Immature natural killer cell (primary cell): ENCODE measurements around the gene ZC3H6. TPM values are rescaled to one million over a fixed set of nuclear protein-coding genes. Genes with fewer than 3 reads are reported as not detected.
"Not testable (repeated sequence)": the region's sequence is repeated elsewhere in the genome, so short reads cannot be mapped to it uniquely, and the experiment has no call there.

Experiments
- DNase-seq, 3 donors: peaks; one replicate each; pipeline ENCODE4 v3.0.0; 2022; ENCODE audit warnings: mixed read lengths in 1 of 3
- H3K27ac Mint-ChIP-seq, 6 donors: one replicate each; pipeline ENCODE4 v1.8.0; 2020; ENCODE audit warnings: mixed read lengths in 6 of 6, mild to moderate bottlenecking in 5 of 6, inconsistent platforms in 4 of 6, moderate library complexity in 3 of 6
- H3K27me3 Mint-ChIP-seq, 3 donors: one replicate each; pipeline ENCODE4 v1.8.0; 2020 to 2021; ENCODE audit warnings: low read depth in 3 of 3, mild to moderate bottlenecking in 3 of 3, mixed read lengths in 3 of 3, moderate library complexity in 3 of 3, inconsistent platforms in 1 of 3
- H3K36me3 Mint-ChIP-seq, 3 donors: one replicate each; pipeline ENCODE4 v1.8.0; 2020; ENCODE audit warnings: mixed read lengths in 3 of 3, inconsistent platforms in 2 of 3, mild to moderate bottlenecking in 2 of 3
- H3K4me1 Mint-ChIP-seq, 2 donors: one replicate each; pipeline ENCODE4 v1.8.0; 2020; ENCODE audit warnings: inconsistent platforms in 2 of 2, mild to moderate bottlenecking in 2 of 2, mixed read lengths in 2 of 2, moderate library complexity in 1 of 2
- H3K4me3 Mint-ChIP-seq, 5 donors: one replicate each; pipeline ENCODE4 v1.8.0; 2020; ENCODE audit warnings: mild to moderate bottlenecking in 5 of 5, mixed read lengths in 5 of 5, inconsistent platforms in 3 of 5, moderate library complexity in 3 of 5
- H3K9me3 Mint-ChIP-seq, 6 donors: one replicate each; pipeline ENCODE4 v1.8.0; 2020; ENCODE audit warnings: mild to moderate bottlenecking in 6 of 6, mixed read lengths in 6 of 6, inconsistent platforms in 4 of 6, moderate library complexity in 3 of 6
- polyA plus RNA-seq, 3 donors: library from polyadenylated mRNA; unstranded; fragments of 300-500 nt; fragmentation: Illumina TruSeq; gene quantifications; one replicate each; pipeline ENCODE4 v1.2.3, GENCODE V29; 2021

ZC3H6 gene
- polyA plus RNA-seq, 3 donors from 2014 or later = 2.4 to 11.3 (median 4.6) TPM

- no peaks in the 10 kb centered on the region for H3K9me3 Mint-ChIP-seq
- peaks cover 9 to 18% of the 10 kb centered on the region in 2 donors for H3K4me1 Mint-ChIP-seq
- H3K27ac Mint-ChIP-seq = no peak overlapping the region
- no peak overlapping the region for H3K4me3 Mint-ChIP-seq
- H3K36me3 Mint-ChIP-seq = no peaks in the 10 kb centered on the region
- DNase-seq = no peak
- peaks cover 2 to 11% (median 3%) of the 10 kb centered on the region in 3 donors for H3K27me3 Mint-ChIP-seq
Observed at GRCh38 chr2:112257575-112257974, 17.8 kb upstream of the ZC3H6 start.

GRCh38 chr2:112259509-112260294 lies 15.7 kb upstream of the ZC3H6 start:
- H3K27ac Mint-ChIP-seq = peak overlapping the region in 5 of 6 donors; percentile 58 to 93 (median 72)
- H3K27me3 Mint-ChIP-seq = peaks cover 2 to 5% (median 3%) of the 10 kb centered on the region in 3 donors
- H3K4me1 Mint-ChIP-seq = peaks cover 6 to 9% of the 10 kb centered on the region in 2 donors
- DNase-seq = peak; percentile 72 to 79 (median 78)
- H3K9me3 Mint-ChIP-seq = no peaks in the 10 kb centered on the region
- peaks cover 0 to 4% (median 0%) of the 10 kb centered on the region in 3 donors for H3K36me3 Mint-ChIP-seq
- peak overlapping the region; percentile 46 to 83 (median 74) for H3K4me3 Mint-ChIP-seq

- no peak overlapping the region for H3K27ac Mint-ChIP-seq
- no peak overlapping the region for H3K4me3 Mint-ChIP-seq
- no peak for DNase-seq
- H3K27me3 Mint-ChIP-seq = peaks cover 0 to 1% (median 1%) of the 10 kb centered on the region in 3 donors
- peaks cover 6 to 9% of the 10 kb centered on the region in 2 donors for H3K4me1 Mint-ChIP-seq
- H3K9me3 Mint-ChIP-seq = no peaks in the 10 kb centered on the region
- peaks cover 0 to 4% (median 0%) of the 10 kb centered on the region in 3 donors for H3K36me3 Mint-ChIP-seq
Observed at GRCh38 chr2:112260295-112260625, 15.1 kb upstream of the ZC3H6 start.

GRCh38 chr2:112262876-112263275 lies 12.5 kb upstream of the ZC3H6 start:
- Mint-ChIP-seq H3K36me3 (peaks cover 0 to 4% (median 4%) of the 10 kb centered on the region in 3 donors), H3K27me3 (peaks cover 0 to 5% (median 4%) of the 10 kb centered on the region in 3 donors), H3K4me3 (no peak overlapping the region), H3K4me1 (peaks cover 6 to 9% of the 10 kb centered on the region in 2 donors), H3K9me3 (no peaks in the 10 kb centered on the region), H3K27ac (no peak overlapping the region)
- DNase-seq = no peak

GRCh38 chr2:112268547-112268946 lies 6.8 kb upstream of the ZC3H6 start:
- peaks cover 2 to 4% (median 3%) of the 10 kb centered on the region in 3 donors for H3K27me3 Mint-ChIP-seq
- H3K4me3 Mint-ChIP-seq = no peak overlapping the region
- H3K9me3 Mint-ChIP-seq = peaks cover 0 to 2% (median 0%) of the 10 kb centered on the region in 6 donors
- peaks cover 0 to 4% (median 0%) of the 10 kb centered on the region in 3 donors for H3K36me3 Mint-ChIP-seq
- no peak overlapping the region for H3K27ac Mint-ChIP-seq
- H3K4me1 Mint-ChIP-seq = no peaks in the 10 kb centered on the region
- DNase-seq = no peak

- H3K36me3 Mint-ChIP-seq = peaks cover 0 to 1% (median 0%) of the 10 kb centered on the region in 3 donors
- peaks cover 14 to 19% (median 16%) of the 10 kb centered on the region in 3 donors for H3K27me3 Mint-ChIP-seq
- H3K4me3 Mint-ChIP-seq = no peak overlapping the region
- peaks cover 0 to 2% (median 0%) of the 10 kb centered on the region in 6 donors for H3K9me3 Mint-ChIP-seq
- DNase-seq = no peak
- H3K27ac Mint-ChIP-seq = peak overlapping the region in 3 of 6 donors; percentile 24 to 65 (median 57)
- H3K4me1 Mint-ChIP-seq = peaks cover 7 to 14% of the 10 kb centered on the region in 2 donors
Observed at GRCh38 chr2:112272669-112273068, 2.7 kb upstream of the ZC3H6 start.

- peak overlapping the region; percentile 24 to 82 (median 60) for H3K27ac Mint-ChIP-seq
- peak in 1 of 3 donors; percentile 4 for DNase-seq
- H3K4me1 Mint-ChIP-seq = peaks cover 7 to 20% of the 10 kb centered on the region in 2 donors
- H3K36me3 Mint-ChIP-seq = no peaks in the 10 kb centered on the region
- H3K9me3 Mint-ChIP-seq = peaks cover 0 to 2% (median 0%) of the 10 kb centered on the region in 6 donors
- peak overlapping the region in 3 of 5 donors; percentile 8 to 71 (median 35) for H3K4me3 Mint-ChIP-seq
- peaks cover 14 to 19% (median 16%) of the 10 kb centered on the region in 3 donors for H3K27me3 Mint-ChIP-seq
Observed at GRCh38 chr2:112273349-112273748, 2.0 kb upstream of the ZC3H6 start.

- peak; percentile 85 to 90 (median 88) for DNase-seq
- Mint-ChIP-seq H3K27me3 (peaks cover 14 to 19% (median 16%) of the 10 kb centered on the region in 3 donors), H3K36me3 (no peaks in the 10 kb centered on the region), H3K27ac (peak overlapping the region; percentile 96 to 98 (median 96)), H3K9me3 (no peaks in the 10 kb centered on the region), H3K4me3 (peak overlapping the region; percentile 93 to 95 (median 94)), H3K4me1 (peaks cover 7 to 20% of the 10 kb centered on the region in 2 donors)
Observed at GRCh38 chr2:112275887-112276773, 733 bp downstream of the ZC3H6 start.

- H3K27ac Mint-ChIP-seq = peak overlapping the region in 5 of 6 donors; percentile 78 to 96 (median 92)
- H3K36me3 Mint-ChIP-seq = no peaks in the 10 kb centered on the region
- no peak for DNase-seq
- peaks cover 14 to 19% (median 16%) of the 10 kb centered on the region in 3 donors for H3K27me3 Mint-ChIP-seq
- H3K9me3 Mint-ChIP-seq = no peaks in the 10 kb centered on the region
- peaks cover 11 to 20% of the 10 kb centered on the region in 2 donors for H3K4me1 Mint-ChIP-seq
- H3K4me3 Mint-ChIP-seq = peak overlapping the region; percentile 39 to 95 (median 94)
Observed at GRCh38 chr2:112276954-112277353, 1.6 kb downstream of the ZC3H6 start.

GRCh38 chr2:112277596-112278220 lies 2.3 kb downstream of the ZC3H6 start:
- Mint-ChIP-seq H3K36me3 (no peaks in the 10 kb centered on the region), H3K4me3 (no peak overlapping the region), H3K27me3 (peaks cover 14 to 19% (median 16%) of the 10 kb centered on the region in 3 donors), H3K9me3 (no peaks in the 10 kb centered on the region), H3K4me1 (peaks cover 11 to 20% of the 10 kb centered on the region in 2 donors), H3K27ac (peak overlapping the region in 3 of 6 donors; percentile 37 to 96 (median 88))
- no peak for DNase-seq

GRCh38 chr2:112282066-112282465 lies 6.7 kb downstream of the ZC3H6 start:
- H3K27me3 Mint-ChIP-seq, H3K4me3 Mint-ChIP-seq, H3K9me3 Mint-ChIP-seq, H3K27ac Mint-ChIP-seq, DNase-seq, H3K36me3 Mint-ChIP-seq: not testable (repeated sequence)
- peaks cover 6 to 12% of the 10 kb centered on the region in 2 donors for H3K4me1 Mint-ChIP-seq

GRCh38 chr2:112283535-112283934 lies 8.1 kb downstream of the ZC3H6 start:
- H3K4me3 Mint-ChIP-seq, H3K27me3 Mint-ChIP-seq, H3K4me1 Mint-ChIP-seq, H3K36me3 Mint-ChIP-seq, H3K27ac Mint-ChIP-seq, DNase-seq, H3K9me3 Mint-ChIP-seq: not testable (repeated sequence)

- Mint-ChIP-seq H3K4me3 (no peak overlapping the region), H3K27me3 (no peaks in the 10 kb centered on the region), H3K27ac (no peak overlapping the region), H3K4me1 (no peaks in the 10 kb centered on the region), H3K36me3 (peaks cover 0 to 3% (median 0%) of the 10 kb centered on the region in 3 donors), H3K9me3 (no peaks in the 10 kb centered on the region)
- no peak for DNase-seq
Observed at GRCh38 chr2:112290088-112290487, 14.7 kb downstream of the ZC3H6 start.
